Measurements from ENCODE around the gene TRPV4.

GRCh38 chr12:109776624-109777023 is 56.6 kb downstream of the TRPV4 start:
- TF ChIP-seq CTCF (IDR thresholded peaks at IDR 0.05; ENCODE audit: low read depth, low read length) (no peak), MAX (IDR thresholded peaks at IDR 0.05; ENCODE audit: low read depth, low read length) (no peak), POLR2A (IDR thresholded peaks at IDR 0.05; ENCODE audit: extremely low read depth, insufficient read length) (no peak), MYC (IDR thresholded peaks at IDR 0.05; ENCODE audit: low read depth, low read length) (no peak)

Data from NB4 (cell line).